AG09309 (cell line): Measurements from ENCODE around the gene WNT10A.

ENCODE experiments used
- DNase-seq: peaks from one replicate; pipeline ENCODE4 v3.0.0-alpha.2; 2010; ENCODE audit warnings: low read depth
- H3K4me3 ChIP-seq: 2 replicates; pipeline ENCODE4 v1.5.1; 2011; ENCODE audit warnings: mild to moderate bottlenecking, low read depth, low read length, moderate library complexity; ENCODE audit not compliant: control insufficient read depth
- CTCF ChIP-seq: IDR thresholded peaks from 2 replicates; pipeline ENCODE4 v1.5.1; 2011; ENCODE audit warnings: mild to moderate bottlenecking, low read depth, low read length, inconsistent platforms; ENCODE audit not compliant: insufficient read depth, control insufficient read depth; ENCODE audit errors: missing control alignments

WNT10A gene

DNA sequence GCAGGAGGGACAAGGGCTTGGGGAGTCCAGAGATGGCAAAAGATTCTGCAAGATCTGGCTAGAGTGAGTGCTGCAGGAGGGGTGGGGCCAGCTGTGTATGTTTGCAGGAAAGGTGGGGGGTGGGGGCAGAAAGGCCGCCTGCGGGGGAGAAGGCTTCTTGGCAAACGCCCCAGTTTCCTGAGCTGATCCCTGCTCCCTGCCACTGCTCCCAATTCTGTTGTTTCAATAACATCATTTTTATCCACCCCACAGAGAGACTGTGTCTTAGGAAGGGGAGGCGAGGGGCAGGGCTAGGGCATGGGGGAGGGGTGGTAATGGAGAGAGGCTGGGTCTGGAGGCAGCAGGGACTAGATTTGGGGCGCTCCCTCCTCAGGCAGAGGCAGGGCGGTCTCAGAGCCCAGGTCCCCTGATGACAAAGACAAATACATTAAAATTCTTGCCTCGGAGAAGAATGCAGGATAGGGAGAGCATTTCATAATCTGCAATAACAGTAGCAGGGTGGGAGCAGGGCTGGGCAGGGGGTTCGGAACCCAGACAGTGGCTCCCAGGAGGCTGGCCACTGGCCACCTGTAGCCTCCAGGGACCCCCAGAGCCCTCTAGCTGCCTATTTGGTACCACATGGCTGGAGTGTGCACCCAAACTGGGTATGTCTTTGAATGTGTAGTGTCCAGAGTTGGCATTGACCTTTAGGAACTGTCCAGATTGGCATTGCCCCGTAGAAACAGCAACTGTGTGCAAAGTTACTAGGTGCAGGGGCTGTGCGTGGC lies 23.1 kb upstream of the WNT10A start:
- H3K4me3 ChIP-seq: no peak overlapping the region
- DNase-seq: no peak
- TF ChIP-seq CTCF: no peak

- no peak for TF ChIP-seq CTCF
- H3K4me3 ChIP-seq: no peak overlapping the region
- DNase-seq: no peak
These were observed 22.6 kb upstream of the WNT10A start for GRCh38 chr2:218858138-218858445.

DNA sequence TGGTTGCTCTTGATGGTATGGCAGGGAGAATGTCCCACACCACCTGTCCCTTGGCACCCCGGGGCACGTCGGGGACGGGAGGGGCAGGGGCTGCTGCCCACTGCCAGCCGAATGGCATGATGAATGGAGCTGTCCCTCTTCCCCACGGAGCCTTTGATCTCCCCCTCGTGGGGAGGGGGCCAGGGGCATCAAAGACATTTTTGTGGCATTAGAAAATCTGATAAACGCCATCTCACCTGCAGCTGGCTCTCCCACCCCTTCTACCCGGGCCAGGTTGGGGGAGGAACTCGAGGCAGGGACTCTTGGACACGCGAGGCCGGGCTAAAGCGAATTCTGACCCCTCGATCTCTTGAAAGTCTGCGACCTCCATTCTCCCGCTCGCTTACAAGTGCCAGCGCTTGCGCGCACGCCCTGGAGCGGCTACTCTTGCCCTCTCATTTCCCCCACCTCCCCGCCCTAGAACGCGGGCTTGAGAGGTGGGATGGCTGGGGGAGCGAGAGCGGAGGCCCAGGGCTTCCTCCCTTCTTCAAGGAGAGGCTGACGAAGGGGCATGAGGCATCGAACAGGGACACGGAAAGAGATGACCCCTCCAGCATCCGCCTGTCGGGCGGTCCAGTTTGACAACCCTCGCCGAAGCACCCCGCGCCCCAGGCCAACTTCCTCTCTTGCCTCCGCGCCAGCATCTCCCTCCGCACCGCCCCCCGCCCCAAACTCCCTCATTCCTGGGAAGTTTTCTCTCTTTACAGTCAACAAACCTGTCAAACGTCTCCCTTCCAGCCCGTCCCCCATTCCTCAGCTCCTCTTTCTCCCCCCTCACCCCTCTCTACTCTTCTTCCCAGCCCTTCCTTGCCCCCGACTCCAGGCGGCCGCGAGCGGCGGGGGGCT lies 21.7 kb upstream of the WNT10A start:
- H3K4me3 ChIP-seq: no peak overlapping the region
- no peak for TF ChIP-seq CTCF
- DNase-seq: no peak

DNA sequence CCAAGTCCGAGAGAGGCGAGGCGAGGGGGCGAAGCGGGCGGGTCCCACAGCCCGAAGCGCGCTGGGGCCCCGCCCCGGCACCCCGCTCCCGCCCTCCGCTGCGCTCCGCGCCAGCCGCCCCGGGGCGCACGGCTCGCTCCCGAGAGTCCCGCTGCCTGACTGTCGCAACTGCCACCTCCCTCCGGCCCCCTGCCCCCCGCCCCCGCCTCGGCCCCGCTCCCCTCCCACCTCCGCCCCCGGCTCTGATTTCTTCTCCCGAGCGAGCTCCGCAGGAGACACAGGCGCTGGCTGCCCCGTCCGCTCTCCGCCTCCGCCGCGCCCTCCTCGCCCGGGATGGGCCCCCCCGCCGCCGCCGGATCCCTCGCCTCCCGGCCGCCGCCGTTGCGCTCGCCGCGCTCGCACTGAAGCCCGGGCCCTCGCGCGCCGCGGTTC lies 21.1 kb upstream of the WNT10A start, which contains the start of gene WNT6:
Gene WNT6, plus strand, starts transcription at position 250 of the 432 bp plus-strand sequence. CDS start 233 bp downstream, outside the sequence.
- TF ChIP-seq CTCF: no peak
- H3K4me3 ChIP-seq: no peak within 1 kb of the TSS; the same call in 1 of the 2 replicates
- no peak for DNase-seq

GRCh38 chr2:218859988-218860831 lies 20.4 kb upstream of the WNT10A start:
- no peak for TF ChIP-seq CTCF
- no peak for DNase-seq
- no peak overlapping the region; the same call in 1 of the 2 replicates for H3K4me3 ChIP-seq

DNA sequence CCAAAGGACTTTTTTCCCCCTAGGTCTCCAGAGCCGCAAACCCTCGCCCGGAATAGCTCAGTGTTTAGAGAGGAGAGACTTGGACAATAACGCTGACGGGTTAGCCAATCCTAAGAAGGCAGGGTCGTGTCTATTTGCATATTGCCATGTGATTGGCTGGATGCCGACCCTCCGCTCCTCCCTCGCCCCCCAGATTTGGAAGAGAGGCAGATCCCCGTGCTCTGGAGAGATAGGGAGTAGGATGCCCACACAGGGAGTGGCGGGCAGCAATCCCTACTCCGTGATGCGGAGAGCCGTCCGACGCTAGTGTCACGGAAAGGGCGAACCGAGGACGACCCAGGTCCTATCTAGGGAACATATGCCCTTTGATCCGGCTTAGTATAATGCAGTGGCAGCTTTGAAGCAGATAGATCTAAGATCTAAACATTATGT lies 19.7 kb upstream of the WNT10A start:
- no peak for TF ChIP-seq CTCF
- DNase-seq: no peak
- no peak overlapping the region for H3K4me3 ChIP-seq
